ENCODE measurements around the gene SAMD4A. TPM values are rescaled to one million over a fixed set of nuclear protein-coding genes. Genes with fewer than 3 reads are reported as not detected.

Gene SAMD4A
- total and polyA plus RNA-seq, 2 of the 4 experiments (the other 2 are of a cell fraction) = 22.9 to 38.2 TPM

DNA sequence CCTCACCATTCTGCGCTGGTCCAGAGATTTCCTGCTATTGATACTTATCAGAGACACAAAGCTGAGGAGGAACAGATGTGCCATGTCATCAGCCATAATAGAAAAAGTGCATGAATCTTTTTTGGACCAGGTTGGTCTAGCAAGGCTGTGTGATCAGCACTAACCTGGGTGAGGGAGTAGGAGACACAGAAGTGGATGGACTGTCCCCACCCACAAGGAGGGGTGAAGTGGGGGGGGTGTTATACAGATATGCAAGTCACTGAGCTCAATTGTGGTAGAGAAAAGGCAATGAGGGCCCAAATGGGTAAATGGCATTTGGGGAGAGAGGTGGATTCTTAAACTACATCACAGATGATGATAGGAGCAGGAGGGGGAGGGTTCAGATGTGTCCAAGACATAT is 123.0 kb downstream of the SAMD4A start:
- ChIA-PET POLR2A (ENCODE audit: unreplicated experiment) (no interaction called here), CTCF (interaction anchor here (1.2 to 1.5 kb wide), 2 partner anchors 38 to 89 kb away, joined by 3 read pairs; no protein-coding TSS in a partner anchor)
- no peak for ATAC-seq (ENCODE audit: low read depth)
- H3K4me3 ChIP-seq (ENCODE audit: insufficient read depth, low read depth, low read length) = no peak overlapping the region
- H3K18ac ChIP-seq (ENCODE audit: low read depth, low read length) = no peak overlapping the region
- H2AK5ac ChIP-seq (ENCODE audit: low read depth, low read length) = no peak overlapping the region
- TF ChIP-seq CHD1 (IDR thresholded peaks at IDR 0.05; ENCODE audit: low read depth, low read length) (no peak), MAFK (IDR thresholded peaks at IDR 0.05; ENCODE audit: low read depth, low read length) (no peak), MAZ (IDR thresholded peaks at IDR 0.05; ENCODE audit: borderline replicate concordance, low read depth, low read length) (no peak), POLR2A (IDR thresholded peaks at IDR 0.05; ENCODE audit: low read depth, low read length) (no peak), RAD21 (IDR thresholded peaks at IDR 0.05; ENCODE audit: low read length) (no peak), CEBPB (IDR thresholded peaks at IDR 0.05; ENCODE audit: low read depth, low read length) (no peak), RFX5 (IDR thresholded peaks at IDR 0.05; ENCODE audit: low read depth, low read length) (no peak)
- TF ChIP-seq, protein P1, sequence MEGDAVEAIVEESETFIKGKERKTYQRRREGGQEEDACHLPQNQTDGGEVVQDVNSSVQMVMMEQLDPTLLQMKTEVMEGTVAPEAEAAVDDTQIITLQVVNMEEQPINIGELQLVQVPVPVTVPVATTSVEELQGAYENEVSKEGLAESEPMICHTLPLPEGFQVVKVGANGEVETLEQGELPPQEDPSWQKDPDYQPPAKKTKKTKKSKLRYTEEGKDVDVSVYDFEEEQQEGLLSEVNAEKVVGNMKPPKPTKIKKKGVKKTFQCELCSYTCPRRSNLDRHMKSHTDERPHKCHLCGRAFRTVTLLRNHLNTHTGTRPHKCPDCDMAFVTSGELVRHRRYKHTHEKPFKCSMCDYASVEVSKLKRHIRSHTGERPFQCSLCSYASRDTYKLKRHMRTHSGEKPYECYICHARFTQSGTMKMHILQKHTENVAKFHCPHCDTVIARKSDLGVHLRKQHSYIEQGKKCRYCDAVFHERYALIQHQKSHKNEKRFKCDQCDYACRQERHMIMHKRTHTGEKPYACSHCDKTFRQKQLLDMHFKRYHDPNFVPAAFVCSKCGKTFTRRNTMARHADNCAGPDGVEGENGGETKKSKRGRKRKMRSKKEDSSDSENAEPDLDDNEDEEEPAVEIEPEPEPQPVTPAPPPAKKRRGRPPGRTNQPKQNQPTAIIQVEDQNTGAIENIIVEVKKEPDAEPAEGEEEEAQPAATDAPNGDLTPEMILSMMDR (conservative IDR thresholded peaks at IDR 0.05; ENCODE audit: low read depth, low read length) = no peak
- no peak overlapping the region for H3K56ac ChIP-seq (ENCODE audit: extremely low read depth, insufficient read depth, low read length)
- BruUV-seq (replicated peaks) = no TSS peak
- no peaks in the 10 kb centered on the region; the same call in 1 of the 2 replicates for H3K36me3 ChIP-seq (ENCODE audit: control insufficient read depth, insufficient read depth, low read length)
- peaks cover 31% of the 10 kb centered on the region for H3K4me1 ChIP-seq (ENCODE audit: control insufficient read depth, insufficient read depth, low read length)
- no peak overlapping the region for H3K27ac ChIP-seq (ENCODE audit: insufficient read depth, low read length)
- WGBS, 2 experiments (ENCODE audit: extremely low coverage in 2 of 2, insufficient read length in 1 of 2) = no CpG with 5 or more reads among the region's 1 CpG
- H3K4me2 ChIP-seq (ENCODE audit: low read depth, low read length) = no peak overlapping the region
- H3K9me3 ChIP-seq (ENCODE audit: control insufficient read depth, insufficient read depth, low read length) = no peaks in the 10 kb centered on the region
- H4K20me1 ChIP-seq (ENCODE audit: insufficient read depth, low read length) = peaks cover 73% of the 10 kb centered on the region
- peak overlapping the region; percentile 7 for H2BK5ac ChIP-seq (ENCODE audit: low read depth, low read length, poor library complexity, severe bottlenecking)
- H2AFZ ChIP-seq (replicated peaks; ENCODE audit: low read length, poor library complexity) = no peak overlapping the region
- no peak overlapping the region for H4K8ac ChIP-seq (ENCODE audit: low read depth in 2 of 2, low read length in 2 of 2)
- H3K4ac ChIP-seq (ENCODE audit: low read depth, low read length) = 0 out of 2 replicates have a peak overlapping the region, but pooled peaks have one; percentile 4
- H3K14ac ChIP-seq (replicated peaks; ENCODE audit: low read depth, low read length) = no peak overlapping the region
- no peak overlapping the region for H4K91ac ChIP-seq (ENCODE audit: insufficient read depth, low read depth, low read length)
- H3K23ac ChIP-seq (ENCODE audit: low read depth, low read length) = no peak overlapping the region
- H3K9ac ChIP-seq (ENCODE audit: low read depth, low read length) = no peak overlapping the region
- in situ Hi-C loops (cut with MboI; ENCODE audit: low sequenced_read_pairs) (loop anchor here (5.0 kb wide), 2 partner anchors 82 to 123 kb away; partner anchors contain the start of gene SAMD4A), dilution Hi-C loops (cut with HindIII; ENCODE audit: low sequenced_read_pairs, unreplicated experiment) (no loop called here), intact Hi-C loops (cut with micrococcal nuclease) (no loop called here)
- no peak overlapping the region for H2AK9ac ChIP-seq (replicated peaks; ENCODE audit: low read depth, low read length, poor library complexity)
- H3K27me3 ChIP-seq (ENCODE audit: control insufficient read depth, insufficient read depth, low read length) = no peaks in the 10 kb centered on the region
- no peak for DNase-seq
- no peak overlapping the region for H2BK15ac ChIP-seq (ENCODE audit: low read depth, low read length)
- no peak overlapping the region for H2BK120ac ChIP-seq (ENCODE audit: low read depth, low read length)
- no peak overlapping the region for H4K5ac ChIP-seq (ENCODE audit: low read depth, low read length)
- H3K79me1 ChIP-seq (ENCODE audit: low read depth in 1 of 2, low read length in 2 of 2) = peaks cover 76 to 95% of the 10 kb centered on the region in 2 experiments
- no peak overlapping the region for H2BK20ac ChIP-seq (ENCODE audit: low read depth, low read length)
- H3K9me1 ChIP-seq (ENCODE audit: insufficient read depth, low read length) = peaks cover 48% of the 10 kb centered on the region
